ENCODE data around the gene TNFRSF6B. TPM values are rescaled to one million over a fixed set of nuclear protein-coding genes. Genes with fewer than 3 reads are reported as not detected.

Gene TNFRSF6B
- total RNA-seq, 1 donor from 2014 or later: not detected

DNA sequence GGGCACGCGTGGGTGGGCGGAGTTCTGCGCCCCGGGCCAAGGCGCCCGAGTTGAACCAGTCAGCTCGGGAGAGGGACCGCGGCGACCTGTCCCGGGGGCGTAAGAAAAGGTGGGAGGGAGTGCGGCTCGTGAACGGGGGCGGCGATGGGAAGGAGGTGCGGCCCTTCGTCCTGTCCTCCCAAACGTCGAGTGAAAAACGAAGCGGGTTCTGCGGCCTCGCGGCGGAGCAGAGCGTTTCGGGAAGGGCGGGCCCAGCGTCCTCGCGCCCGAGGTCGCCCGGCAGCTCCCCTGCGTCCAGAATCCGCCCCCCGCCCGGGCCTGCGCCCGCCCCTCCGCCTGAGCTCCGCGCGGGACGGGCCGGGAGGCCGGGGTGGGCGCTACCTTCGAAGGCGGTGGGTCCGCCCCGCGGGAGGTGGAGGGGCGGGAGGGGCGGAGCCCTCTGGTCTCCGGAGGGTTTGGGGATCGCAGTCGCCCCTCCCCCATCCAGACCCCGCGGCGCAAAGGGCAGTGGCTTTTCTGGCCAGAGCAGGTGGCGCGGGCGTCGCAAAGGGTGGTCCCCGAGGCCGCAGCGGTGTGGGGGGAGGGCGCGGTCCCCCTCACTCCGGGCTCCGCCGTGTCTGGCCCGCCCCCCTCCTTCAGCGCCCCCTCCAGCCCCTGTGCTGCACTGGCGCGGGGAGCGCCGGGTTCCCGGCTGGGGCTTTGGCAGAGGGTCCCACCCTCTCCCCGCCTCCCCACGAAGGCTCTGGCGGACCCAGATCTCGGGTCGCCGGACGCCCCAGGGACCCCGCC is 44.1 kb upstream of the TNFRSF6B start:
- DNase-seq (ENCODE audit: low spot score in 2 of 2, unreplicated experiment in 2 of 2): no peak
- H3K4me1 Mint-ChIP-seq: peaks cover 13% of the 10 kb centered on the region
- H3K36me3 Mint-ChIP-seq: no peaks in the 10 kb centered on the region
- no peaks in the 10 kb centered on the region for H3K27me3 Mint-ChIP-seq (ENCODE audit: low read depth)
- peak overlapping the region; percentile 74 for H3K4me3 Mint-ChIP-seq
- H3K27ac Mint-ChIP-seq: no peak overlapping the region
- TF ChIP-seq, protein P1, sequence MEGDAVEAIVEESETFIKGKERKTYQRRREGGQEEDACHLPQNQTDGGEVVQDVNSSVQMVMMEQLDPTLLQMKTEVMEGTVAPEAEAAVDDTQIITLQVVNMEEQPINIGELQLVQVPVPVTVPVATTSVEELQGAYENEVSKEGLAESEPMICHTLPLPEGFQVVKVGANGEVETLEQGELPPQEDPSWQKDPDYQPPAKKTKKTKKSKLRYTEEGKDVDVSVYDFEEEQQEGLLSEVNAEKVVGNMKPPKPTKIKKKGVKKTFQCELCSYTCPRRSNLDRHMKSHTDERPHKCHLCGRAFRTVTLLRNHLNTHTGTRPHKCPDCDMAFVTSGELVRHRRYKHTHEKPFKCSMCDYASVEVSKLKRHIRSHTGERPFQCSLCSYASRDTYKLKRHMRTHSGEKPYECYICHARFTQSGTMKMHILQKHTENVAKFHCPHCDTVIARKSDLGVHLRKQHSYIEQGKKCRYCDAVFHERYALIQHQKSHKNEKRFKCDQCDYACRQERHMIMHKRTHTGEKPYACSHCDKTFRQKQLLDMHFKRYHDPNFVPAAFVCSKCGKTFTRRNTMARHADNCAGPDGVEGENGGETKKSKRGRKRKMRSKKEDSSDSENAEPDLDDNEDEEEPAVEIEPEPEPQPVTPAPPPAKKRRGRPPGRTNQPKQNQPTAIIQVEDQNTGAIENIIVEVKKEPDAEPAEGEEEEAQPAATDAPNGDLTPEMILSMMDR (IDR thresholded peaks at IDR 0.05; ENCODE audit: unreplicated experiment): no peak
- H3K9me3 Mint-ChIP-seq: no peaks in the 10 kb centered on the region

DNA sequence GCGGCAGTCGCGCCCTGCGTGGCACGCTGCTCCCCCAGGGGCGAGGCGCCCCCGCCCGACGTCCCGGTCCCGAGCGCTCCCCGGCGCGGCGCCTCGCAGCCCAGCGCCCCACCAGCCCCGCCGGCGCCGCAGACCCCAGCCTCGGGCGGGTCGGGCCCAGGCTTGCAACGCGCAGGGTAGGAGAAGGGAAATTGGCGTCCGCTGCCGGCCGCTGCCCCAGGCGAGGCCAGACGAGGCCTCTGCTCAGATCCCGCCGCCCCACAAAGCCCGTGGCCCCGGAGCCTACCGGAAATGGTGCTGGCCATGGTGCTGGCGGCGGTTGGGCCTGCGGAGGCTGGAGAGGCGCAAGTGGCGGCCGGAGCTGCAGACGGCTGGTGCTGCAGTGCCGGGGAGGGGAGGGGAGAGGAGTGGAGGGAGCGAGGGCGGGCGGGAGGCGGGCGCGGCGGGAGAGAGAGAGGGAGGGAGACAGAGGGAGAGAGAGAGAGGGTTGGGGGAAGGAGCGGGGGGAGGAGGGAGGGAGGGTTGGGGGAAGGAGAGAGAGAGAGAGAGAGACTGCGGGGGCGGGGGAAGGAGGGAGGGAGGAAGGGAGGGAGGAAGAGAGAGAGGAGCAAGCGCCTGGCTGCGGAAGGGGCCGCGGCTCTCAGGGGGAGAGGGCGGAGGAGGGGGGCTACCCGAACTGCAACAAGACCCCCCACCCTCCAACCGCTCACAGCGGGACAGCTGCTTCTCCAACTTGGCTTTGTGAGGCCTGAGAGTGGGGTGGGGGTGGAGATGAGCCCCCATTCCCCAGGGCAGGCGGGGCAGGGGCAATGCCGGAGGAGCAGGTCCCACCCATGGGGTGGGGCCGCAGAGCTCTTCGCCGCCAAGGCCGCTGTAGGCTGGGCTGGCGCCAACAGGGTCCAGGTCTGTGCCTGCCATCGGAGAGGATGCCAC is 43.1 kb upstream of the TNFRSF6B start, which contains the start of gene STMN3:
STMN3 (minus strand) TSS at position 384 of the 933 bp plus-strand sequence; CDS start at position 305, 79 bp downstream.
- Mint-ChIP-seq H3K9me3 (no peaks in the 10 kb centered on the region), H3K4me3 (peak within 1 kb of the TSS; percentile 74), H3K27ac (peak within 1 kb of the TSS; percentile 84), H3K4me1 (peaks cover 16% of the 10 kb centered on the region), H3K36me3 (no peaks in the 10 kb centered on the region), H3K27me3 (ENCODE audit: low read depth) (no peaks in the 10 kb centered on the region)
- peak; percentile 89 to 91 for DNase-seq (ENCODE audit: low spot score in 2 of 2, unreplicated experiment in 2 of 2)
- TF ChIP-seq, protein P1 (IDR thresholded peaks at IDR 0.05; ENCODE audit: unreplicated experiment): no peak

- H3K9me3 Mint-ChIP-seq: no peaks in the 10 kb centered on the region
- DNase-seq (ENCODE audit: low spot score in 2 of 2, unreplicated experiment in 2 of 2): no peak
- H3K27me3 Mint-ChIP-seq (ENCODE audit: low read depth): no peaks in the 10 kb centered on the region
- TF ChIP-seq, protein P1 (IDR thresholded peaks at IDR 0.05; ENCODE audit: unreplicated experiment): no peak
- H3K4me1 Mint-ChIP-seq: peaks cover 23% of the 10 kb centered on the region
- H3K36me3 Mint-ChIP-seq: no peaks in the 10 kb centered on the region
- peak overlapping the region; percentile 69 for H3K4me3 Mint-ChIP-seq
- H3K27ac Mint-ChIP-seq: peak overlapping the region; percentile 84
These were observed 42.3 kb upstream of the TNFRSF6B start for GRCh38 chr20:63653974-63654668.

GRCh38 chr20:63655249-63655648 is 41.2 kb upstream of the TNFRSF6B start:
- no peak for DNase-seq (ENCODE audit: low spot score in 2 of 2, unreplicated experiment in 2 of 2)
- H3K4me1 Mint-ChIP-seq: peaks cover 32% of the 10 kb centered on the region
- H3K9me3 Mint-ChIP-seq: no peaks in the 10 kb centered on the region
- H3K36me3 Mint-ChIP-seq: no peaks in the 10 kb centered on the region
- no peaks in the 10 kb centered on the region for H3K27me3 Mint-ChIP-seq (ENCODE audit: low read depth)
- H3K4me3 Mint-ChIP-seq: no peak overlapping the region
- TF ChIP-seq, protein P1 (IDR thresholded peaks at IDR 0.05; ENCODE audit: unreplicated experiment): no peak
- no peak overlapping the region for H3K27ac Mint-ChIP-seq

- TF ChIP-seq, protein P1 (IDR thresholded peaks at IDR 0.05; ENCODE audit: unreplicated experiment): no peak
- H3K36me3 Mint-ChIP-seq: no peaks in the 10 kb centered on the region
- no peak overlapping the region for H3K27ac Mint-ChIP-seq
- no peaks in the 10 kb centered on the region for H3K27me3 Mint-ChIP-seq (ENCODE audit: low read depth)
- H3K4me1 Mint-ChIP-seq: peaks cover 29% of the 10 kb centered on the region
- no peak for DNase-seq (ENCODE audit: low spot score in 2 of 2, unreplicated experiment in 2 of 2)
- no peaks in the 10 kb centered on the region for H3K9me3 Mint-ChIP-seq
- peak overlapping the region; percentile 47 for H3K4me3 Mint-ChIP-seq
These were observed 40.0 kb upstream of the TNFRSF6B start for GRCh38 chr20:63656451-63656850.

Data from mesothelial cell of epicardium (in vitro differentiated cells).